CD4-positive, alpha-beta T cell (primary cell): Measurements from ENCODE around the gene DMAC2. TPM values are rescaled to one million over a fixed set of nuclear protein-coding genes. Genes with fewer than 3 reads are reported as not detected.

Experiments used
- ATAC-seq: fragments of 200-7000 bp; cut with Tn5 transposase; one replicate; pipeline ENCODE4 v1.10.0; 2022; ENCODE audit warnings: mild to moderate bottlenecking; ENCODE audit not compliant: poor library complexity
- CTCF ChIA-PET: fragments of 350-600 bp; sonication (Branson Sonifier 250); formaldehyde crosslinking; loops from one replicate; lab custom pipeline; 2021; ENCODE audit warnings: antibody characterized with exemption, inconsistent platforms; lab: Charles Lee
- POLR2A ChIA-PET: fragments of 350-600 bp; sonication (Branson Sonifier 250); formaldehyde crosslinking; loops from one replicate; lab custom pipeline; 2021; ENCODE audit warnings: antibody characterized with exemption, inconsistent platforms; lab: Charles Lee
- DNase-seq, 14 experiments: peaks; one replicate each; pipeline ENCODE4 v3.0.0-alpha.2; 2013 to 2020; ENCODE audit warnings: mixed read lengths in 2 of 14
- H3K27ac ChIP-seq, 2 donors: one replicate each; pipeline versions ENCODE4 v1.5.1 to v1.7.0; 2013; ENCODE audit warnings: low read length in 2 of 2, low read depth in 1 of 2, mild to moderate bottlenecking in 1 of 2
- H3K27me3 ChIP-seq, 2 experiments: 1 replicate in 1 of 2; 2 replicates in 1 of 2; pipeline versions ENCODE4 v1.6.1 to v1.7.0; 2013; ENCODE audit warnings: low read length in 2 of 2, control low read depth in 1 of 2, mild to moderate bottlenecking in 1 of 2, moderate library complexity in 1 of 2; ENCODE audit not compliant: insufficient read depth in 2 of 2, control insufficient read depth in 1 of 2
- H3K36me3 ChIP-seq: one replicate; pipeline ENCODE4 v1.6.1; 2013; ENCODE audit warnings: low read length, control low read depth; ENCODE audit not compliant: insufficient read depth
- H3K4me1 ChIP-seq: one replicate; pipeline ENCODE4 v1.6.1; 2013; ENCODE audit warnings: low read length, control low read depth; ENCODE audit not compliant: insufficient read depth
- H3K4me3 ChIP-seq: one replicate; pipeline ENCODE4 v1.5.1; 2013; ENCODE audit warnings: mild to moderate bottlenecking, low read length, moderate library complexity
- H3K9me3 ChIP-seq, 2 experiments: 1 replicate in 1 of 2; 2 replicates in 1 of 2; pipeline versions ENCODE4 v1.6.1 to v1.7.0; 2013; ENCODE audit warnings: low read length in 2 of 2, mild to moderate bottlenecking in 2 of 2, control low read depth in 1 of 2, moderate library complexity in 1 of 2; ENCODE audit not compliant: control insufficient read depth in 1 of 2, insufficient read depth in 1 of 2
- H3K27ac Mint-ChIP-seq: one replicate; pipeline ENCODE4 v1.8.0; 2020; ENCODE audit warnings: mixed read lengths
- H3K27me3 Mint-ChIP-seq: one replicate; pipeline ENCODE4 v1.8.0; 2021; ENCODE audit warnings: mixed read lengths
- H3K36me3 Mint-ChIP-seq: one replicate; pipeline ENCODE4 v1.8.0; 2021; ENCODE audit warnings: low read depth, mixed read lengths
- H3K4me1 Mint-ChIP-seq: one replicate; pipeline ENCODE4 v1.8.0; 2021; ENCODE audit warnings: low read depth, mixed read lengths
- H3K4me3 Mint-ChIP-seq: one replicate; pipeline ENCODE4 v1.8.0; 2020; ENCODE audit warnings: mild to moderate bottlenecking, mixed read lengths
- H3K9me3 Mint-ChIP-seq: one replicate; pipeline ENCODE4 v1.8.0; 2020; ENCODE audit warnings: mixed read lengths
- CTCF ChIP-seq: fragments of 200-600 bp; IDR thresholded peaks from one replicate; pipeline ENCODE4 v1.8.0; 2022; ENCODE audit warnings: antibody characterized with exemption, mild to moderate bottlenecking
- intact Hi-C, 2 experiments: fragments of 100-400 bp; cut with DNase I in 1 of 2; cut with micrococcal nuclease in 1 of 2; formaldehyde crosslinking; loops; one replicate each; pipeline versions ENCODE4 v1.15.1 to v1.9.0; 2023 to 2025; cut with DNase I, micrococcal nuclease
- total RNA-seq, 174 experiments: library from RNA in 2 of 174; stranded (reverse) in 2 of 174; gene quantifications; one replicate each; pipeline ENCODE4 v1.2.3 and lab custom pipeline; 2021 to 2026

DMAC2 gene
- total RNA-seq, 2 experiments from 2014 or later, result 21.6 to 25.7 TPM

GRCh38 chr19:41426116-41426841 lies 13.4 kb downstream of the DMAC2 start:
- POLR2A ChIA-PET, result interaction anchor here (0.7 kb wide), 1 partner anchor 138 kb away, joined by 3 read pairs; no protein-coding TSS in a partner anchor
- H3K4me3 Mint-ChIP-seq, result no peak overlapping the region
- DNase-seq (no peak), ATAC-seq (no peak)
- no peak for TF ChIP-seq CTCF
- intact Hi-C loops, result no loop called here
- H3K27ac ChIP-seq, result no peak overlapping the region
- no peaks in the 10 kb centered on the region for H3K27me3 ChIP-seq
- peaks cover 45% of the 10 kb centered on the region for H3K36me3 ChIP-seq
- peaks cover 62% of the 10 kb centered on the region for H3K4me1 ChIP-seq
- peaks cover 0 to 6% of the 10 kb centered on the region in 2 experiments for H3K9me3 ChIP-seq
- peak overlapping the region; percentile 49 for H3K27ac Mint-ChIP-seq
- H3K27me3 Mint-ChIP-seq, result no peaks in the 10 kb centered on the region
- peaks cover 33% of the 10 kb centered on the region for H3K4me1 Mint-ChIP-seq
- CTCF ChIA-PET, result interaction anchor here (0.6 to 0.8 kb wide), 2 partner anchors 49 to 118 kb away, joined by 3 read pairs; no protein-coding TSS in a partner anchor
- H3K4me3 ChIP-seq, result peak overlapping the region; percentile 54
- peaks cover 45% of the 10 kb centered on the region for H3K36me3 Mint-ChIP-seq
- H3K9me3 Mint-ChIP-seq, result no peaks in the 10 kb centered on the region

DNA sequence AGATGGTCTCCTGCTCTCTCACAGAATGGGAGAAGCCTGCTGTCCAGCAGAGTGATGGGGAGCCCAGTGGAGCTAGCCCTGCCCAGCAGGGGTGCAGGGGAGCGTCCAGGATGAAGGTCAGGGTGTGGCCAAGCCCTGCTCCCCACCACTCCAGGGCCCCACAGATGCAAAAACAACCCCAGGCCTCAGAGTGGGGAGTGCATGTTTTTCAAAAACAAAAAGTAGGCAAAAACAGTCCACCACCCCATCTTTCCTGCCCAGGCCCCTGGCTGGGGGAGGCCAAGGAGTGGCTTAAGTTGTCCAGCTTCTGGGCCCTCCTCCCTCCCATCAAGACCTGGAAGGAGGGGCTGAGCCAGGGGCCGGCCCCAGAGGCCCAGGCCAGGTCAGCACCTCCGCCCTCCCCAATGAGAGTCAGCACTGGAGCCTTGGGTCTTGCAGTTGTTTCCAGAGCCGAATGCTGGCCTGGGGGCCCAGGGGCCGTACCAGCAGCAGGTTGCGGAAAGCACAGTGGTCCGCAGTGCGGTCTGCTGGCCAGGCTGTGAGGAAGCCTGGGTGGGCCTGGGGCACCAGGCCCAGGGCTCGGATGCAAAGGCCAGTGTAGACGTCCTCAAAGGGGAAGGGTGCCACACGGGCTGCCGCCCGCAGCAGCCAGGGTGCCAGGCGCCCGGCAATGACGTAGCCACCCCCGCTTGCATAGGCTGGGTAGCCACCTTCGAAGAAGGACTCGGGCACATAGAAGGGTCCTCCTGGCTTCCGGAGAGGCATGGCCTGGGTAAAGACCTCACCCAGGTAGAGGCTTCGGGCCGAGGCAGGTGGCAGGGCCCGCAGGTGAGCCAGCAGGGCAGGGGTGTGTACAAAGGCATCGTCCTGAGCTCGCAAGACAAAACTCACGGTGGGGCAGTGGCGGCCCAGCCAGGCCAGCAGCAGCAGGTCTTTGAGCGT lies 14.3 kb downstream of the DMAC2 start:
- no peaks in the 10 kb centered on the region for H3K27me3 Mint-ChIP-seq
- H3K4me3 Mint-ChIP-seq, result peak overlapping the region; percentile 42
- POLR2A ChIA-PET, result no interaction called here

More for the DNA sequence above, 14.3 kb downstream of the DMAC2 start:
- H3K36me3 Mint-ChIP-seq, result peaks cover 49% of the 10 kb centered on the region
- Histone ChIP-seq H3K36me3 (peaks cover 48% of the 10 kb centered on the region), H3K27me3 (no peaks in the 10 kb centered on the region), H3K4me1 (peaks cover 64% of the 10 kb centered on the region), H3K4me3 (no peak overlapping the region), H3K27ac (no peak overlapping the region), H3K9me3 (peaks cover 0 to 6% of the 10 kb centered on the region in 2 experiments)
- no peak for ATAC-seq
- CTCF ChIA-PET, result no interaction called here
- peaks cover 29% of the 10 kb centered on the region for H3K4me1 Mint-ChIP-seq
- intact Hi-C loops, result no loop called here
- H3K9me3 Mint-ChIP-seq, result no peaks in the 10 kb centered on the region
- H3K27ac Mint-ChIP-seq, result peak overlapping the region; percentile 49
- no peak for DNase-seq
- no peak for TF ChIP-seq CTCF
